GM12878 (cell line): Measurements from ENCODE around the gene ERFL. TPM values are rescaled to one million over a fixed set of nuclear protein-coding genes. Genes with fewer than 3 reads are reported as not detected.

Experiments used
- ATF7 ChIP-seq: fragments of 450-650 bp; IDR thresholded peaks from 2 replicates; pipeline ENCODE4 v1.6.1; 2016; ENCODE audit warnings: low read depth, mild to moderate bottlenecking
- BRCA1 ChIP-seq: IDR thresholded peaks from 2 replicates; pipeline ENCODE4 v1.6.1; 2011; ENCODE audit warnings: low read depth, low read length, improper control_type of control experiment
- CHD2 ChIP-seq: IDR thresholded peaks from 2 replicates; pipeline ENCODE4 v1.6.1; 2011; ENCODE audit warnings: low read depth, low read length, improper control_type of control experiment, borderline replicate concordance
- CUX1 ChIP-seq: IDR thresholded peaks from 2 replicates; pipeline ENCODE4 v1.6.1; 2012; ENCODE audit warnings: improper control_type of control experiment, low read depth, low read length; ENCODE audit not compliant: insufficient replicate concordance
- ELK1 ChIP-seq: IDR thresholded peaks from 2 replicates; pipeline ENCODE4 v1.6.1; 2012; ENCODE audit warnings: low read depth, low read length, improper control_type of control experiment
- IKZF1 ChIP-seq: fragments of 450-650 bp; conservative IDR thresholded peaks from 2 replicates; pipeline ENCODE4 v1.6.1; 2017; ENCODE audit warnings: antibody characterized with exemption, mild to moderate bottlenecking
- IKZF2 ChIP-seq, 2 experiments: fragments of 450-650 bp; IDR thresholded peaks; 2 replicates each; pipeline ENCODE4 v1.6.1; 2017; ENCODE audit warnings: mild to moderate bottlenecking in 2 of 2, moderate library complexity in 2 of 2
- KAT2A ChIP-seq: conservative IDR thresholded peaks from 2 replicates; pipeline ENCODE4 v1.6.1; 2011; ENCODE audit warnings: low read depth, low read length; ENCODE audit not compliant: control insufficient read depth
- PAX8 ChIP-seq: fragments of 450-650 bp; IDR thresholded peaks from 2 replicates; pipeline ENCODE4 v1.6.1; 2017; ENCODE audit warnings: mild to moderate bottlenecking, moderate library complexity
- REST ChIP-seq: IDR thresholded peaks from 2 replicates; pipeline ENCODE4 v1.6.1; 2012; ENCODE audit warnings: mild to moderate bottlenecking, low read depth, low read length
- SUZ12 ChIP-seq: fragments of 200-600 bp; sonication (generic); IDR thresholded peaks from one replicate; pipeline ENCODE4 v1.6.1; 2018; ENCODE audit warnings: antibody characterized with exemption, mild to moderate bottlenecking; ENCODE audit not compliant: unreplicated experiment
- WRNIP1 ChIP-seq: IDR thresholded peaks from 2 replicates; pipeline ENCODE4 v1.6.1; 2011; ENCODE audit warnings: low read depth, low read length, improper control_type of control experiment, borderline replicate concordance
- ZBTB40 ChIP-seq: fragments of 450-650 bp; IDR thresholded peaks from 2 replicates; pipeline ENCODE4 v1.6.1; 2016; ENCODE audit warnings: mild to moderate bottlenecking, moderate library complexity, borderline replicate concordance
- ZNF217 ChIP-seq: fragments of 450-650 bp; IDR thresholded peaks from 2 replicates; pipeline ENCODE4 v1.6.1; 2017; ENCODE audit warnings: antibody characterized with exemption, mild to moderate bottlenecking
- ZNF622 ChIP-seq: fragments of 450-650 bp; IDR thresholded peaks from 2 replicates; pipeline ENCODE4 v1.6.1; 2017; ENCODE audit warnings: mild to moderate bottlenecking, inconsistent platforms
- polyA plus RNA-seq, 11 experiments: library from polyadenylated mRNA; depleted of rRNA in 4 of 11; unstranded in 6 of 11; stranded (reverse) in 5 of 11; fragments of >200 nt; fragmentation: Nextera tagmentation in 4 of 11; fragmentation: Illumina TruSeq in 1 of 11; extraction: Ambion mirVana in 4 of 11; extraction: Trizol in 1 of 11; gene quantifications; 1 replicate in 1 of 11; 2 replicates in 10 of 11; pipeline versions ENCODE4 v1.2.1 to v1.2.3, GENCODE V29; 2011 to 2016; ENCODE audit warnings: inconsistent platforms in 2 of 11, missing spikeins in 2 of 11, low read depth in 1 of 11
- total RNA-seq, 4 experiments: library from RNA; depleted of rRNA in 3 of 4; stranded (reverse); fragments of >200 nt in 3 of 4; fragmentation: Illumina TruSeq in 1 of 4; extraction: Trizol in 1 of 4; gene quantifications; 2 replicates each; pipeline versions ENCODE4 v1.2.1 to v1.2.3, GENCODE V29; 2013 to 2021

The ERFL gene
- total and polyA plus RNA-seq, 10 of the 15 experiments (the other 5 are each of a cell fraction or from before 2014, with no cell fraction given), result 0.04 to 0.10 (median 0.05) TPM; not detected in 7

- TF ChIP-seq ZBTB40 (peak; percentile 51; the same call in 1 of the 2 replicates), IKZF1 (0 out of 2 replicates have a peak, but pooled peaks have one; percentile 6), ZNF217 (no peak), ATF7 (0 out of 2 replicates have a peak, but pooled peaks have one; percentile 19), WRNIP1 (0 out of 2 replicates have a peak, but pooled peaks have one; percentile 36), ZNF622 (no peak), IKZF2 (IDR thresholded peaks at IDR 0.05) (peak in 1 of 2 experiments; percentile 19; a peak in 1 of 4 replicates), PAX8 (peak; percentile 80; the same call in 1 of the 2 replicates), BRCA1 (no peak), CHD2 (no peak), CUX1 (no peak), REST (no peak), KAT2A (no peak), ELK1 (no peak), SUZ12 (peak; percentile 48)
Measured at GRCh38 chr19:41928754-41929535, 696 bp upstream of the ERFL start (continued).
